DMS 273 treated with DMSO at 0.1 percent for 48 hours (cell line): ENCODE data around the gene OSGEP.
"Not testable (repeated sequence)": the region's sequence is repeated elsewhere in the genome, so short reads cannot be mapped to it uniquely, and the experiment has no call there.

ENCODE experiments used
- DNase-seq: peaks from one replicate; lab custom pipeline; 2025; lab: John Stamatoyannopoulos, UW

The OSGEP gene

DNA sequence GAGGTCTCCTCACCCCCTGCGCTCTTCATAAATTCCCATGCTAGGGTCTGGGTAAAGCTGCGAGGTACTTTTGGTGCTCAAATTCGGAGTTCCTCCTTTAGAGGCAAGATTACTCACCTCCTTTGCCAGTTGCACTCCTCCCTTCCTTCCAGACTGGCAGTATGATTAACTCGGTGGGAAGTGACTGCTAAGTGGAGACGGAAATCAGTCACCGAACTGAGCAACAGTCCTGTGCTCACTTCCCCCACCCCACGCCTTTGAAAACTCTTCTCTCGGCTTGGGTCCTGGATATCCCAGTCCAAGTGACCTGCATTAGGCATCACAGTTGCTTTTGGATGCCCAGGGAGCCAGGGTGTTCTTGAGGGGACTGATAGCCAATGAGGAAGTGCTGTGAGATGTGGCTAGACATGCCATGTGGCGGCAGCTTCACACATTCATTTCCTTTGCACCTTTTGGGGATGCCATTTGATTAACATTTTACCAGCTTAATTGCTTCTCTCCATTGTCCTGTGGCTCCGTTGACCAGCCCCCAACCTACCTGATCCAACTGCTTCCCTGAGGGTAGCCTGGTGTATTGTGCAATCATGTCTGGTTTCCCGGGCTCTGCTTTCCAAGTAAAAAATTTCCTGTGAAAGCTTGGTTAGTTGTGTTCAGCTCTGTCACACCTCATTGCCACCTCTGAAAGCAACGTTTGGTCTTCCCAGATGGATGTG is 15.4 kb upstream of the OSGEP start:
- DNase-seq = no peak

DNA sequence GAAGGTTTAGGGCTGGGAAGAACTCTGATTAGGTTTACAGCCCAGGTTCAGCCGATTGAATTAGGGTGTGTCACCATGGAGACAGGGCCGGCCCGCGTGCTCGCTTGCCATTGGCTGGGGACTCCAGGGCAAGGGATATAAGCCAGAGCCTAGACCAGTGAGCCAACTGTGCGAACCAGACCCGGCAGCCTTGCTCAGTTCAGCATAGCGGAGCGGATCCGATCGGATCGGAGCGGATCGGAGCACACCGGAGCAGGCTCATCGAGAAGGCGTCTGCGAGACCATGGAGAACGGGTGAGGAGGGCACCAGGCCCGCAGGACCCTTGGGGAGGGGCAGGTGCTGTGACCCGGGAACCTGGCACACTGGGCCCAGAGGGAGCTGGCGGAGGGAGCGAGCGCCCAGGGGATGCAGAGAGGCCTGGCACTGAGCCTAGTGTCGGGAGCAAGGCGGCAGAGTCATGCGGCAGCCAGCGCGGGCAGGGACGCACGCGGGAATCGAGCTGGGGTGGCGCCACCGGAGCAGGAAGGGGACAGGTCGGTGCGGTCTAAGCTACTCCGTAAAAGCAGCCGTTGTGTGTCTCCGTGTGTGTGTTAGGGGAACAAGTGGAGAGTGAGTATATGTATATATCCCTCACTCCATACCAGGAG is 14.8 kb upstream of the OSGEP start, which contains the start of gene PNP:
Gene PNP (plus strand): TSS at position 165 of the 648 bp plus-strand sequence. CDS start 119 bp downstream, at position 284.
- peak; percentile 86 for DNase-seq

DNA sequence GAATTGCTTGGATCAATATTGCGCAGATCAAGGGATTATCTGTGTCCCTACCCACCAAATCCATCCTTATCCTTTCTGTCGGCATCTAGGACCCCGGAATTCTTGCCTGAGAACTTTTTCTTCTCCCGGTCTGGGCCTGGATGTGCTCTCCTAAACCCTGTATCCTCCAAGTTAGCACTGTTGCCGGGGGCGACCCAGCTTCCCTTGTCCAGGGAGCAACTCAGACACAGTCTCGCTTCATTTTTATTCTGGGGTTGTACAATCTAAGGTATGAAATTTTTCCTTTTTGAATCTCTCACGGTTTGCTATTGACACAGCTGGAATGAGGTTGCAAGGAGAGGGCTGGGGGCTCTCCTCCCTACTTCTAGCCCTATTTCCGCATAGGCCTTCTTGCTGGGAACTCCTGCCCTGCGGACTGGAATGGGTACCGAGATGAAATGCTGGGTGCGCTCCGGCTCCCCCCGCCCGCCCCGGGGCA is 14.2 kb upstream of the OSGEP start:
- DNase-seq = no peak

DNA sequence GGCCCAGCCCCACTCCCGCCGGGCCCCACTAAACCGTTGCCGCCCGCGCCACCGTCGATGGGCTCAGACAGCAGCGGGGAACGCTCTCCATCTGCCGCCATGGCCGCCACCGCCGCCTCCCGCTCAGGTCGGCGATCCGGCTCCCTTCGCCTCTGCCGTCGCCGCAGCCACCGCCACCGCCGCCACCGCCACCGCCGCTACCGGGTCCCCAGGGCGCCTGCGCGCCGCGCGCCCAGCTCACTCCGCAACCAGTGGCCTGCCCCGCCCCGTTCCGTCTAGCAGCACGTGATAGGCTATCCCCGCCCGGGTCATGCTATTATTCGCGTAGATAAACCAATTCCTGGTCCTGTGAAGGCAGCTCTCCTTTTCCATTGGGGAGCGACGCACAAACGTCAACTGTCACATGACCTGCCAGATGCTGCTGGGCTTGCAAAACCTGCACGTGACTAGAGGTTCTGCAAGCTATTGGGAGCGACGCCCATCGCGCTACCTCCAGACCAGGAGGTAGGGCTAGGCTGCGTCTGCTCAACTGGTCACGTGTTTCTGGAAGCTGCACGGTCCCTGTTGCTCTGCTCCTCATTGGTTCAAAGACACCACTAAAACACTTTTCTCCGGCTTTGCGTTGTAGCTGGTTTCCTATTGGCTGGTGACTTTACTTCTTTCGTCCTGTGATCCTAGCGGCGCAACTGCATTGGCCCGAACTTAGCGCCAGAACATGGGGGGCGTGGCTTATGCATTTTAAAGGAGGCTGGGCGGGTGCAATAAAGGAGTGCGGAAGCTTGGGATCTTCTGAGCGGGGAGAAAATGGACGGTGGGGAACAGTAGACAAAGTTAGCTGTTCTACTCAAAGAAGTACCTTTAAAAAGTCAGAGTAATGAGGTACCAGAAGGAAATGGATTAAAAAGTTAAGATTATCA is 6.9 kb upstream of the OSGEP start, which contains the start of gene PIP4P1:
Gene PIP4P1 (minus strand): TSS at position 210 of the 917 bp plus-strand sequence. CDS start 109 bp downstream, at position 101.
- DNase-seq = peak; percentile 99

DNA sequence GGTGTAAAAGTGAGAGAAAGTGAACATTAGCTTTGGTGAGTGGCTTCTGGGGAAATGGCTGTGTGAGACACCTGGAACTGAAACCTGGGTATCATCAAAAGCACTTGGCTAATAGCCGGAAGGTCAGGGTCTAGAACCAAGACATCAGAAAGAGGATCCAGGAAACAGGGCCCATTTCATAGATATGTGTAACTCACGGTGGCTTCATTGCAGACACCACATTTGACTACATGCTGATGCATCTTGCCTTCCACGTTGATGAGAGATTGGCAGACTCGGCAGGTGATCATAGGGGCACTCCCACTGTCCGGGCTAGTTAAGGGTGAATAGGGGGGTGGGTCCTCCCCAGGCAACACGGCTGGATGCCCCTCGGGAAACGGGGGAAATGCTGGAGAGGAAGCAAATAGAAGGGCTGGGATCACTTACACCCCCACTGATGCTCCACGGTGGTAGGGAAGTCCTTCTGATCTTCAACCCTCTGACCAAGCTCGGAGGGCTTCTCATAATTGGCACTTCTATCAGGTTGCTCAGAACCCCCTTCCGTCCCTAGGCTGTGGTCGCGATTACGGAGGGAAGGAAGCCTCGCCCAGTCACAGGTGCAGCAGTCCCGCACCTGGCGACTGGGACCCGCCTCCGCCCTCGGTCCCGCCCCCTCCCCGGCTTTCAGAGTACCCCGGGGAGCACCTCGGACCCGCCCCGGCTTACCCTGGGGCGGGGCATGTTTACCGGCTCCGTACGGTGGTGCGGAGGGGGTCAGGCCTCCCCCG is 6.0 kb upstream of the OSGEP start:
- no peak for DNase-seq

DNA sequence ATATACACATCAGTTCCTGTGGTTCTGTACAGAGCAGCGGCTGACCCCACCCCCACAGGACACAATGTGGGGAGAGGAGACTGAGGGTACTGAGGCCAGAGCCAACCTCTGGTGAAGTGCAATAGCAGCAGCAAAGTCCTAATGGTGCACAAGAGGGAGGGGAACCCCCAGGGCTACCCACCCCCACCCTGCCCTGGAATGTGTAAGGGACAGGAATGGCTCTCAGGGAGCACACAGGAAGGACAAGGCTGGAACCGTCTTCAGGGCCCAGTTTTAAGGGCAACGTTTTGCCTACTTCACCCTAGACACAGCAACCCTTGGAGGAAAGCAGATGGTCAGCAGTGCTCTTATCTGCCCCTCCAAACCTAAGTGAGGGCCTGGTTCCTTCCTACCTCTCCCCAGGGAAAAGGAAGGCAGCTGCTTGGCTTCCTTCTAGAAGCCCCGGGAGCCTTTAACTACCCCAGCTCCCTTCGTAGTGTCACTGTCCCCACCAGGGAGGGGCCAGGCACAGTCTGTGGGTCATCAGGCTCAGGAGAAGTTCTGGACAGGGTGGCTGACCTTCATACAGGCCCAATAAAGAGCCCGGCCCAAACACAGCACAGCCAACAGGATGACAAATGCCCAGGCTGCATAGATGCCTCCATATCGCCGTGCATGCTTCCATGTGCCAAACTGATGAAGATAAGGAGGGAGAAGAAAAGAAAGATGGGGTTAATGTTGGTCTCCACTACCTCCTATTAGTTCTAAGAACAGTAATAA is 3.6 kb upstream of the OSGEP start:
- DNase-seq = no peak

DNA sequence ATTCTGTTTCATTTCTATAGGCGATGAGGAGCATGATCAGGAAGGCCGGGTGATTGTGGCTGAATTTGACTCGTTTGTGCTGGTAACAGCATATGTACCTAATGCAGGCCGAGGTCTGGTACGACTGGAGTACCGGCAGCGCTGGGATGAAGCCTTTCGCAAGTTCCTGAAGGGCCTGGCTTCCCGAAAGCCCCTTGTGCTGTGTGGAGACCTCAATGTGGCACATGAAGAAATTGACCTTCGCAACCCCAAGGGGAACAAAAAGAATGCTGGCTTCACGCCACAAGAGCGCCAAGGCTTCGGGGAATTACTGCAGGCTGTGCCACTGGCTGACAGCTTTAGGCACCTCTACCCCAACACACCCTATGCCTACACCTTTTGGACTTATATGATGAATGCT is 2.4 kb upstream of the OSGEP start:
- DNase-seq = no peak

DNA sequence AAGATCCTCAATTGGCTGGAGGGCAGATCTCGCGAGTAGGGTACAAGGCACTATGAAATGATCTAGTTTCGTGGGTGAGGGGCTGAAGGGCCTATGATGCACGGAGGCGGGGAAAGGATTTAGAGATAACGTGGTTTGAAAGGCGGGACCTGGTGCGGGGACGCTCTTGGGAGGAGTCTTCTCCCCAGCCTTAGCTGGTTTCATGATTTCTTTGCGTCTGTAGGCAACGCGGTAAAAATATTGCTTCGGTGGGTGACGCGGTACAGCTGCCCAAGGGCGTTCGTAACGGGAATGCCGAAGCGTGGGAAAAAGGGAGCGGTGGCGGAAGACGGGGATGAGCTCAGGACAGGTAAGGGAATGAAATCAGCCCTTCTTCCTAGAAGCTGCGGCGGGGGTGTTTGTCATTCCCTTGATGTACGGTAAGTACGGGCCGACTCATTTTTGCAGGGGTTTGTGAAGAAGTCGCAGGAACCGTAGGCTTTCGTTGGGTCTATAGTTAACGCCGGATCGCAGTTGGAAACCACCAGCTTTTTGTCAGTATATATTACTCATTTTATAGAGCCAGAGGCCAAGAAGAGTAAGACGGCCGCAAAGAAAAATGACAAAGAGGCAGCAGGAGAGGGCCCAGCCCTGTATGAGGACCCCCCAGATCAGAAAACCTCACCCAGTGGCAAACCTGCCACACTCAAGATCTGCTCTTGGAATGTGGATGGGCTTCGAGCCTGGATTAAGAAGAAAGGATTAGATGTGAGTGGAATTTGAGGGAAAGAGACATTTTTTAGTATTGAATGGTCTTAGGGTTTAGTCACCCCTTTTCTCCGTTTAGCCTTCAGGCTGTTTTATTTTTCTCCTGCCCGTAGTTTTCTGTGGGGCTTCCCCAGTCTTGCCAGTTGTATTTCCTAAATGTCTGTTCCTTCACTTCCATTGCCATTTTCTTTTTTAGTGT is 1.0 kb upstream of the OSGEP start:
- no peak for DNase-seq

DNA sequence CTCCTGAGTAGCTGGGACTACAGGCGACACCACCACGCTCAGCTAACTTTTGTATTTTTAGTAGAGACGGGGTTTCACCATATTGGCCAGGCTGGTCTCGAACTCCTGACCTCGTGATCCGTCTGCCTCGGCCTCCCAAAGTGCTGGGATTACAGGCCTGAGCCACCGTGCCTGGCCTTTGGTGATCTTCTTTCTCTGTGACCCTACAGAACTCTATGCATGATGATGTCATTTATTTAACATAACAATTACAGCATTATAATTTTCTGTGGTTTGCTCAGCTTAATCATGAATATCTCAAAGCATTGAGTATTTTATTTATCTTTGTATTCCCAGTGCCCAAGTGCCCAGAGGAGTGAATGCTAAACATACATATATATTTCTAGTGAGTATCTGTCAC is 1.8 kb downstream of the OSGEP start:
- not testable (repeated sequence) for DNase-seq

DNA sequence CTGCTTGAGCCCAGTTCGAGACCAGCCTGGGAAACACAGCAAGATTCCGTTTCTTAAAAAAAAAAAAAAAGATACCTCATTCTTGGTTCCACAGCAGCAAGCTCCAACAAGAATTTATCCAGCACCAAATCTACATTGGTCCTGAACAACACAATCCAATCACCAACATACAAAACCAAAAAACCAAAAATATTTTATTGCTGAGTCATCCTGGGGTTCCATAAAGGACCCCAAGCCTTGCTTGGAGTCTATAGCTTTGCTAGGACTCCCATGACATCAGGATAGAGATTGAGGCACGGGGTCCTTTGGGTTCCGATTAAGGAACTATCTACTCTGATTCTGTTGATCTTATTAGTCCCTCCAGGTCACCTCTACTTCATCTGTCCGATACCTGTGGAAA is 7.7 kb downstream of the OSGEP start:
- DNase-seq = no peak

DNA sequence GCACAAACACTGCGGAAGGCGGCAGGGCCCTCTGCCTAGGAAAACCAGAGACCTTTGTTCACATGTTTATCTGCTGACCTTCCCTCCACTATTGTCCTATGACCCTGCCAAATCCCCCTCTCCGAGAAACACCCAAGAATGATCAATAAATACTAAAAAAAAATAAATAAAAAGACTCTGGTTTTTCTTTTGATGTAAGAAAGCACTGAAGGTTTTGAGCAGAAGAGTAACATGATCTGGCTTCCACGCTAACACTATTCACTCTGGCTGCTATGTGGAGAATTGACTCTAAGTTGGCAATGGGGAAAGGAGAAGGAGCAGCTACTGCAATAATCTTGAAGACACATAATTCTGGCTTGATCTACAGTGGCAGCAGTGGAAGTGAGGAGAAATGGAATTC is 11.0 kb downstream of the OSGEP start:
- DNase-seq = not testable (repeated sequence)

DNA sequence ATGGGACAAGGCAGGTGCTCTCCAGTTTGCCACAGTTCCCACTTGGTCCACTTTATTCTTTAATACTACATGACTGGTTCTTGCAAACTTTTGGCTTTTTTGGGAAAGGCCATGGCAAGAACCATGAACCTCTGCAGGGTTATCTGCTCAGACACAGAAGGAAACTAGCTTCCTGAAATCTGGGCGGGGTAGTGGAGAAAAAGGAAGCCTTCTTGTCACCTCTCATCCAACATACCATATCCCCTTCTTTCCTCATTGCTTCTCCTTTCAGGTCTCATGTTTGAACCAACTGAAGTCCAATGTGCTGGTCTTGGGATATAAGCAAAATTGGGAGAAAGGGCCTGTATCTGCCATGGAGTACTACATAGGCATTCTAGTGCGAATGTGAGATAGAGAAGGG is 13.2 kb downstream of the OSGEP start:
- no peak for DNase-seq

DNA sequence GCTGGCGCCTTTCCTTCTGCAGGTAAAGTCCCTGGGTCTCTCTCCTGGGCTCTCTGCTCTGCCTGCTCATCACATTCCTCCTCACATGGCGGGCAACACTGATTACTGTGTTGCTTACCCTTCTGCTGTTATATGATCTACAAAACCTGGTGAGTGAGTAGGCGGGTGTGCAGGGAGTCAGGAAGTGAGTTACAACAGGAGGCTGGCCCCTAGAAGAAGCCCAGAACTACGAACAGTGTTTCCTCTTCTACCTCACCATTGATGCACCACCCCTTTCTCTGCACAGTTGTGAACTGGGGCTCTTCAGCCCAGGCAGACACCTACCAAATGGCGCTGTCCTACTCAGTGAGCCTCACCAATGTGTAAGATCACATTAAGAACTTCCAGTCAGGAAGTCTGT is 13.7 kb downstream of the OSGEP start:
- no peak for DNase-seq

DNA sequence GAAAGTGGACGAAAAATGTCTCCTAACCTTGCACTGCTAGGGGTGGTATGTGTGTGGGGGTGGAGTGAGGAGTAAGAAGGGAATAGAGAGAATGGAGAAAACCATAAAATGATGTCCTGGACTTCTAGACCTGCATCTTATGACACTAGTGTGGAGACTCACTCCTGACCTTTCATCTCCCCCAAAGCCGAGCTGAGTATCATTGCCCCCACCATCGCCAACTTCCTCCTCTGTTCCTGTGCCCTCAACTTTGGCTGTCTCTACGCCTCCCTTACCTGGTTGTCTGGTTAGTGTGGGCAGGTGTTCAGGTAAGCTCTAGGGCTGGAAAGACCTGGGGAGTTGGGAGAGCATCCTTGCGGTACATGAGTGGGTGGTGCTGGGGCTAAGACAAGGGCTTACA is 14.1 kb downstream of the OSGEP start:
- no peak for DNase-seq

DNA sequence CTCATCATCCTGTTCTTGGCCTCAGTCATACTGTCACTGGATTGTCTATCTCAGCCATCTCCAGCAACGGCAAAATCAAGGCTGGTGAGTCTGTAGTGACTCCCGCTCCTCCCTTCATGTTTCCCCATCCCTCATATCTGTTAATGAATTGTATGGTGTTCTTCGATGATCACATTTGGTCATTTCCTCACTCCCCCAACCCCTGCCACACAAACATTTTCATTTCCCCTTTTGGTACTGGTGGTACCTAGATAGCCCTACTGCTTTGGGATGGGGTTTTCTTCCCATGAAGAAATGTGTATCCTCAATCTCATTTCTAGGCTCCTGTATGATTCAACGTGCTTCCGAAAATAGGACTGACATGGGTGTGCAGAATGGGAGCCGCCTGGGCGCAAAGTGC is 15.9 kb downstream of the OSGEP start:
- DNase-seq = no peak

DNA sequence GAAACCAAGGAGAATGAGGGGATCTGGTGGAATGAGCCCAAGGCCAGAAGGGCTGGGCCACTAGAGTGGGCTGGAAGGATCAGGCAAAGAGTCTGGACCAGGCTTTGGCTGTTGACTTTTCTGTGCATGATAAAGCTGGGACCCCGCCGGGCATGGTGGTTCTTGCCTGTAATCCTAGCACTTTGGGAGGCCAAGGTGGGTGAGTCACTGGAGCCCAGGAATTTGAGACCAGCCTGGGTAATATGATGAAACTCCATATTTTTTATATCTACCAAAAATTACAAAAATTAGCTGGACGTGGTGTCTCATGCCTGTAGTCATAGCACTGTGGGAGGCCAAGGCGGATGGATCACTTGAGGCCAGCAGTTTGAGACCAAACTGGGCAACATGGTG is 18.3 kb downstream of the OSGEP start:
- no peak for DNase-seq

DNA sequence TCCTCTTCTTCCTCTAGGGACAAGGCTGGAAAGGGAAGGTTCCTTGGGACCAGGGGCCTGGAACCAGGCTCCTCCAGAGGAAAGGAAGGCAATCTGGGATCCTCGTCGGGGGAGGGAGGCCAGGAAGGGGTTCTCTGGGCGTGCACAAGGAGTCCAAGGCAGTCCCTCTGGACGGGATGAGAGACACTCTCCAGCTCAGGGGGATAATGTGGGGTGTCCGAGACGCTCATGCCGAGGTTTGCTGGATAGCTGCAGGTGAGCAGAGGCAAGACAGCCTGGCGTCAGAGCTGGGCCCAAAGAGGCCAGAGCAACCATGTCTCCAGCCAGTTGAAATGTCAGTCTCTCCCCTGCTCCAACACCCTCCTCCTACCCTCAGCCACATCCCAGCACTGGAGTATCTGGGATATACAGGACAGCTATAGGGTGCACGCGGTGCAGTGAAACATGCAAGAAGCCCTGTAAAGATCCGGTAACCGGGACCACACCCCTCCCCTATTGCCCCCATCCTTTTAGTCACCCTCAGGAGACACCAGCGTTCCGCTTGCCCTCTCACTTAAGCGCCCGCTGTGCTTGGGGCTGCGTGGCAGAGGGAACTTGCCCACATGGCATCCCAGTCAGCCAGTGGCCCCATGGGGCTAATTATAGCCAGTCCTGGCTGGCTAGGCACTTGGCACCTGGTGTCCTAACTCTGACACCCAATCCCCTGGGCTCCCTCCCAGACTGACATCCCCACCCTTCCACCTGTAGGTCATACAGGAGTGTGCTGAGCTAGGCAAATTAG is 18.8 kb downstream of the OSGEP start, which contains the start of gene KLHL33:
Gene KLHL33 (minus strand): TSS at position 585 of the 781 bp plus-strand sequence. CDS start 355 bp downstream, at position 230.
- DNase-seq = no peak

DNA sequence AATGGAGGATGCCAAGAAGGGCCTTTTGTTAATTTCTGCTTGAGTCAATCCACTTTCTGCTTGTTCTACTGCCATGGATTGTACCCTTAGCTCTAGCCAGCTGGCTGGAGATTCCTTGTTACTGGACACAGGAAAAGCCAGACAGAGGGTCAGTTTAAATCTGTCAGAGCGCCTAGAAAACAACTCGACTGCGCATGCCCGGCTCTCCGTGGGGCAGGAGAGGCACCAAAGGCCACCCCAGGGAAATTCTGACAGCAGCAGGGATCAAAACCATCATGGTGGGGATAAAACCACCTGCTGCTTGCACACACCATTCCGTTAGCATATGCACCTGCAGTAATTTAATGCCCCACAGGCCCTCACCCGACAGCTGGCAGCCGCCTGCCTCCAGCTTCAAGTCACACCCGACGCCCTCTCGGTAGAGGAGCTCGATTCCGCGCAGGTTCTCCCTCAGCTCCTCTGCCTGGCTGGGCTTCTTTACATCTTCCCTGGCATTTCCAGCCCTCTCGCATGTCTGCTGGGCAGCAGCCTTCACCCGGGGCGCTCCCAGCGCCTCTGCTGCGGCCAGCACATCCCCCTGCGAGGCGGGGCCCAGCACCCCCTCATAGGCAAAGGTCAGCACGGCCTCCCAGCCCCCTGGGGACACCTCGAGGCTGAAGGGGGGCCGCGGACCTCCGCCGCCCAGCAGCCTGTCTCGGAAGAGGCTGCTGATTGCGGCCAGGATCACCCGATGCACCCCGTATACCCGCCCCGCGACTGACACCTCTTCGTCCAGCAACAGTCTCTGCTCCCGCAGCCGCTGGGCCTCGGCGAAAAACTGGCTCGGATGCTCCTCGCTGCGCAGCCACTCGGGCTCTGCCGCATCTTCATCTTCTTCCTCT is 19.7 kb downstream of the OSGEP start:
- no peak for DNase-seq
